Activated CD8-positive, alpha-beta T cell treated with anti-CD3 and anti-CD28 coated beads for 36 hours (primary cell): ENCODE data around the gene ARPC4. TPM values are rescaled to one million over a fixed set of nuclear protein-coding genes. Genes with fewer than 3 reads are reported as not detected.

Experiments used
- ATAC-seq: fragments of 200-7000 bp; cut with Tn5 transposase; one replicate; pipeline ENCODE4 v1.10.0; 2021; ENCODE audit warnings: mild to moderate bottlenecking, moderate library complexity
- CTCF ChIA-PET: fragments of 350-600 bp; sonication (Branson Sonifier 250); formaldehyde crosslinking; loops from one replicate; lab custom pipeline; 2021; ENCODE audit warnings: antibody characterized with exemption; lab: Charles Lee
- POLR2A ChIA-PET: fragments of 350-600 bp; sonication (Branson Sonifier 250); formaldehyde crosslinking; loops from one replicate; lab custom pipeline; 2021; ENCODE audit warnings: antibody characterized with exemption; lab: Charles Lee
- DNase-seq: peaks from one replicate; pipeline ENCODE4 v3.0.0-alpha.2; 2020
- H3K27ac Mint-ChIP-seq: one replicate; pipeline ENCODE4 v1.8.0; 2021; ENCODE audit warnings: mild to moderate bottlenecking, mixed read lengths
- H3K27me3 Mint-ChIP-seq: one replicate; pipeline ENCODE4 v1.8.0; 2021; ENCODE audit warnings: mixed read lengths
- H3K36me3 Mint-ChIP-seq: one replicate; pipeline ENCODE4 v1.8.0; 2021; ENCODE audit warnings: low read depth, mixed read lengths
- H3K4me1 Mint-ChIP-seq: one replicate; pipeline ENCODE4 v1.8.0; 2021; ENCODE audit warnings: low read depth, mixed read lengths
- H3K4me3 Mint-ChIP-seq: one replicate; pipeline ENCODE4 v1.8.0; 2021; ENCODE audit warnings: mild to moderate bottlenecking, moderate library complexity, mixed read lengths
- H3K9me3 Mint-ChIP-seq: one replicate; pipeline ENCODE4 v1.8.0; 2021; ENCODE audit warnings: mixed read lengths
- intact Hi-C: fragments of 100-400 bp; cut with micrococcal nuclease; formaldehyde crosslinking; loops from one replicate; pipeline ENCODE4 v1.10.0; 2022
- total RNA-seq, 2 experiments: library from RNA; stranded (reverse); gene quantifications; one replicate each; pipeline ENCODE4 v1.2.3, GENCODE V29; 2021
- TF ChIP-seq, protein P1 (sequence below): fragments of 200-600 bp; IDR thresholded peaks from one replicate; pipeline ENCODE4 v1.8.0; 2022; ENCODE audit warnings: antibody characterized with exemption, mild to moderate bottlenecking

The ARPC4 gene
- total RNA-seq, 2 experiments from 2014 or later: 205 to 208 TPM

DNA sequence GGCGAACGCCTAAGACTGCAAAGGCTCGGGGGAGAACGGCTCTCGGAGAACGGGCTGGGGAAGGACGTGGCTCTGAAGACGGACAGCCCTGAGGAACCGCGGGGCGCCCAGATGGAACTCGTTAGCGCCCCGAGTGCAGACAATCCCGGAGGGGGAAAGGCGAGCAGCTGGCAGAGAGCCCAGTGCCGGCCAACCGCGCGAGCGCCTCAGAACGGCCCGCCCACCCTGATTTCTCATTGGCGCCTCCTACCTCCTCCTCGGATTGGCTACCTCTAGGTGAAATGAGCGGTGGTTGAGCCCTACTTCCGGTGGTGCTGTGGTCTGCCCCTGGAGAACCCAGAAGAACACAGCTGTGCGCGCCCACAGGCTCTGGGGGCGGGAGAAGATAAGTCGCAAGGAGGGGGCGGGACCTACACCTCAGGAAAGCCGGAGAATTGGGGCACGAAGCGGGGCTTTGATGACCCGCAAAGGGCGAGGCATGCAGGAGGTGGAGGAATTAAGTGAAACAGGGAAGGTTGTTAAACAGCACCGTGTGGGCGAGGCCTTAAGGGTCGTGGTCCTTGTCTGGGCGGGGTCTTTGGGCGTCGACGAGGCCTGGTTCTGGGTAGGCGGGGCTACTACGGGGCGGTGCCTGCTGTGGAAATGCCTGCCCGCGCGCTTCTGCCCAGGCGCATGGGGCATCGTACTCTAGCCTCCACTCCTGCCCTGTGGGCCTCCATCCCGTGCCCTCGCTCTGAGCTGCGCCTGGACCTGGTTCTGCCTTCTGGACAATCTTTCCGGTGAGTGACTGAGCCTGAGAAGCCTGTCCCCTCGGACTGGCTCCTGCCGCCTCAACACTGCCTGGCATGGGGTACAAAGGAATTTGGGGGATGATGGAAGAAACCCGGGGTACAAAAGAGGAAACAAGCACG is 43.0 kb upstream of the ARPC4 start, which contains the start of gene OGG1:
TSS of gene OGG1 (plus strand) at position 308 of the 911 bp plus-strand sequence. CDS start at position 643, 335 bp downstream.
- peak within 1 kb of the TSS; percentile 94 for H3K27ac Mint-ChIP-seq
- TF ChIP-seq, protein P1, sequence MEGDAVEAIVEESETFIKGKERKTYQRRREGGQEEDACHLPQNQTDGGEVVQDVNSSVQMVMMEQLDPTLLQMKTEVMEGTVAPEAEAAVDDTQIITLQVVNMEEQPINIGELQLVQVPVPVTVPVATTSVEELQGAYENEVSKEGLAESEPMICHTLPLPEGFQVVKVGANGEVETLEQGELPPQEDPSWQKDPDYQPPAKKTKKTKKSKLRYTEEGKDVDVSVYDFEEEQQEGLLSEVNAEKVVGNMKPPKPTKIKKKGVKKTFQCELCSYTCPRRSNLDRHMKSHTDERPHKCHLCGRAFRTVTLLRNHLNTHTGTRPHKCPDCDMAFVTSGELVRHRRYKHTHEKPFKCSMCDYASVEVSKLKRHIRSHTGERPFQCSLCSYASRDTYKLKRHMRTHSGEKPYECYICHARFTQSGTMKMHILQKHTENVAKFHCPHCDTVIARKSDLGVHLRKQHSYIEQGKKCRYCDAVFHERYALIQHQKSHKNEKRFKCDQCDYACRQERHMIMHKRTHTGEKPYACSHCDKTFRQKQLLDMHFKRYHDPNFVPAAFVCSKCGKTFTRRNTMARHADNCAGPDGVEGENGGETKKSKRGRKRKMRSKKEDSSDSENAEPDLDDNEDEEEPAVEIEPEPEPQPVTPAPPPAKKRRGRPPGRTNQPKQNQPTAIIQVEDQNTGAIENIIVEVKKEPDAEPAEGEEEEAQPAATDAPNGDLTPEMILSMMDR: no peak
- ChIA-PET CTCF (interaction anchor here (0.7 to 3.2 kb wide), 10 partner anchors 11 to 196 kb away, joined by 3 to 15 read pairs (median 4); partner anchors contain the start of gene BRPF1), POLR2A (interaction anchor here (0.8 to 7.4 kb wide), 13 partner anchors 10 to 55 kb away, joined by 3 to 50 read pairs (median 7); partner anchors contain the start of genes ARPC4, BRPF1, CAMK1 and TADA3)
- H3K9me3 Mint-ChIP-seq: no peaks in the 10 kb centered on the region
- H3K4me3 Mint-ChIP-seq: peak within 1 kb of the TSS; percentile 88
- no peaks in the 10 kb centered on the region for H3K27me3 Mint-ChIP-seq
- DNase-seq: peak; percentile 100
- ATAC-seq: peak; percentile 89
- intact Hi-C loops: loop anchor here (2.0 kb wide), 1 partner anchor 43 kb away; the partner anchor contains the start of genes ARPC4 and TADA3
- peaks cover 45% of the 10 kb centered on the region for H3K4me1 Mint-ChIP-seq
- peaks cover 67% of the 10 kb centered on the region for H3K36me3 Mint-ChIP-seq

DNA sequence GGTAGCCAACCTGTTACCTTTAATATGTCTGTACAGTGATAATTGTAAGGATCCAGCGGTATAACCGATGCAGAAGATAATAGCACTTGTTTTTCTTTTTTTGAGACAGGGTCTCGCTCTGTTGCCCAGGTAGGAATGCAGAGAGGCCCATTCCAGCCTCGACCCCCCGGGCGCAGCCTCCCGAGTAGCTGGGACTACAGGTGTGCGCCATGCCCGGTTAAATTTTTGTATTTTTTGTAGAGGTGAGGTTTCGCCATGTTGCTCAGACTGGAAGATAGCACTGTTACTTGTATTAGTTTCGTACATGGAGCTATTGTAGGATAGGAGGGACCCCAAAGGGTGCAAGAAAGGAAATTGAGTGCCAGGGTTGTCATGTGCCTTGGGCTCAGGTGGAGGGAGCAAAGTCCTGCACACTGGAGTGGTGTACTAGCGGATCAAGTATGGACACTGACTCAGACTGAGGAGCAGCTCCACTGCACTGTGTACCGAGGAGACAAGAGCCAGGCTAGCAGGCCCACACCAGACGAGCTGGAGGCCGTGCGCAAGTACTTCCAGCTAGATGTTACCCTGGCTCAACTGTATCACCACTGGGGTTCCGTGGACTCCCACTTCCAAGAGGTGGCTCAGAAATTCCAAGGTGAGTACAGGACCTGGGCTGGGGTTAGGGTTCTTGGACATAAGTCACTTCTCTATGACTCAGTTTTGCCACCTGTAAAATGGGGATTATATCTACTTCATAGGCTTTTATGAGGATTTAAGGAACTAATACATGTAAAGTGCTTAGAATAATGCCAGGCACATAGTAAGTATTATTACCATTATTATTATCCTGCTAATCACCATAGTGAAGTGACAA is 42.1 kb upstream of the ARPC4 start:
- Mint-ChIP-seq H3K4me3 (peak overlapping the region; percentile 88), H3K27ac (peak overlapping the region; percentile 94), H3K4me1 (peaks cover 46% of the 10 kb centered on the region), H3K9me3 (no peaks in the 10 kb centered on the region), H3K27me3 (no peaks in the 10 kb centered on the region), H3K36me3 (peaks cover 70% of the 10 kb centered on the region)
- ChIA-PET CTCF (interaction anchor here (1.0 to 3.9 kb wide), 6 partner anchors 14 to 195 kb away, joined by 3 to 15 read pairs (median 4); partner anchors contain the start of gene BRPF1), POLR2A (interaction anchor here (0.5 to 7.4 kb wide), 13 partner anchors 9 to 361 kb away, joined by 3 to 50 read pairs (median 5); partner anchors contain the start of genes ARPC4, BRPF1, CAMK1 and TADA3)
- DNase-seq: no peak
- intact Hi-C loops: loop anchor here (2.0 kb wide), 1 partner anchor 42 kb away; the partner anchor contains the start of genes ARPC4 and TADA3
- TF ChIP-seq, protein P1: no peak
- no peak for ATAC-seq

DNA sequence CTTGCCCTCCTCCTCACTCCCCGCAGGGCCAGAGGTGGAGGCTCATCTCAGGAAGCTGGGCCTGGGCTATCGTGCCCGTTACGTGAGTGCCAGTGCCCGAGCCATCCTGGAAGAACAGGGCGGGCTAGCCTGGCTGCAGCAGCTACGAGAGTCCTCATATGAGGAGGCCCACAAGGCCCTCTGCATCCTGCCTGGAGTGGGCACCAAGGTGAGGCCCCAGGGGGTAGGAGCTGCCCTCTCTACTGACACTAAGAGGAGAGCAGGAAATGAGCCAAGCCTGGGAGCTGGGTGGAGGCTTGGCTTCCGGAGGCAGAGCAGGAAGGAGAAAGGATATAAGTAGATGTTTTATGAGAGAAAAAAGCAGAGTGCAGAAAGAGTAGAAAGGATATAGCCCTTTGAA is 38.2 kb upstream of the ARPC4 start:
- POLR2A ChIA-PET: interaction anchor here (0.7 to 1.8 kb wide), 6 partner anchors 9 to 88 kb away, joined by 3 to 7 read pairs (median 4); partner anchors contain the start of gene BRPF1
- no peak for DNase-seq
- Mint-ChIP-seq H3K27me3 (no peaks in the 10 kb centered on the region), H3K27ac (peak overlapping the region; percentile 27), H3K36me3 (peaks cover 71% of the 10 kb centered on the region), H3K9me3 (no peaks in the 10 kb centered on the region), H3K4me1 (peaks cover 29% of the 10 kb centered on the region), H3K4me3 (no peak overlapping the region)
- ATAC-seq: no peak
- CTCF ChIA-PET: no interaction called here
- intact Hi-C loops: no loop called here
- TF ChIP-seq, protein P1: no peak

DNA sequence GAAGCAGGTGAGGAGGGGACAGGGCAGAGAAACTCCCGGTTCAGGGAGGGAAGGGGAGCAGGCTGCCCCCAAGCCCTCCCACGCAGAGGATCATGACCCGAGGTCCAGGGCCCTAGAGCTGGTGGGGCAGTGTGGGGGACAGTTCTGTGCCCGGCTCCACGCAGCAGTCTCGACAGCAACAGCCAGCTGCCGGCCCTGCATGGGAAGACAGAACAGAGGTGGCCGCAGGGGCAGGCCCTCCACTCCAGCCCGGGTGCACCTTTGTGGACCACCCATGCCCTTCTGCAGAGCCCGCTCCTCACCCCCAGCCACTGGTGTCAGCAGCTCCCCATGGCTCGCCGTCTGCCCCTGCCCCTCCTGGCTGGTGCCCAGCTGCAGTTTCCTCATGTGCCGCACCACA is 35.5 kb upstream of the ARPC4 start:
- ATAC-seq (no peak), DNase-seq (no peak)
- Mint-ChIP-seq H3K27ac (no peak overlapping the region), H3K36me3 (peaks cover 58% of the 10 kb centered on the region), H3K4me1 (peaks cover 14% of the 10 kb centered on the region), H3K9me3 (no peaks in the 10 kb centered on the region), H3K27me3 (no peaks in the 10 kb centered on the region), H3K4me3 (no peak overlapping the region)
- POLR2A ChIA-PET: no interaction called here
- intact Hi-C loops: no loop called here
- TF ChIP-seq, protein P1: no peak
- CTCF ChIA-PET: no interaction called here
